GM13976 (cell line): ENCODE results near the gene BARX2.

ENCODE experiments used
- DNase-seq: peaks from one replicate; pipeline ENCODE4 v3.0.0; 2012; ENCODE audit warnings: low spot score
- in situ Hi-C: fragments of 300-500 bp; cut with MboI; formaldehyde crosslinking; loops from one replicate; pipeline ENCODE4 v1.12.0; 2022; ENCODE audit warnings: low sequenced_read_pairs, mixed read lengths, inconsistent platforms; ENCODE audit not compliant: unreplicated experiment
- TF ChIP-seq, protein P1 (sequence below): IDR thresholded peaks from 2 replicates; pipeline ENCODE4 v1.5.1; 2012; ENCODE audit warnings: borderline replicate concordance, mild to moderate bottlenecking; ENCODE audit not compliant: insufficient read depth; ENCODE audit errors: extremely low read depth, missing control alignments, control extremely low read depth

BARX2 gene

DNA sequence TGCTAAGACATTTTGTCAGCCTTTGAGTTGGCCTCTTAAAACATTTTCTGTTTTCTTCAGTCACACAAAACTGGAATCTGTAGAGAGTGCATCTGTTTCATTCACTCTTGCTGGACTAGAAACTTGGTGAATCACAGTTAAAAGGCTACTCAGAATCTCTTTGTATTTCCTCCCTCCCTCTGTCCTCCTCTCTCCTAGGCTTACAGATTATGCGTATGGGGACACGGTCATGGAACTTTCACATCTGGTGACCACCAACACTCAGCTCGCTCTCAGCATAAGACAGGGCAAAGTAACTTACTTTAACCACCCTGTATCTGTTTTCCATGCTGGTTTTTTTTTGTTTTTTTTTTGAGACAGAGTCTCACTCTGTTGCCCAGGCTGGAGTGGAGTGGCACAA lies 50.4 kb downstream of the BARX2 start:
- no peak for DNase-seq
- TF ChIP-seq, protein P1, sequence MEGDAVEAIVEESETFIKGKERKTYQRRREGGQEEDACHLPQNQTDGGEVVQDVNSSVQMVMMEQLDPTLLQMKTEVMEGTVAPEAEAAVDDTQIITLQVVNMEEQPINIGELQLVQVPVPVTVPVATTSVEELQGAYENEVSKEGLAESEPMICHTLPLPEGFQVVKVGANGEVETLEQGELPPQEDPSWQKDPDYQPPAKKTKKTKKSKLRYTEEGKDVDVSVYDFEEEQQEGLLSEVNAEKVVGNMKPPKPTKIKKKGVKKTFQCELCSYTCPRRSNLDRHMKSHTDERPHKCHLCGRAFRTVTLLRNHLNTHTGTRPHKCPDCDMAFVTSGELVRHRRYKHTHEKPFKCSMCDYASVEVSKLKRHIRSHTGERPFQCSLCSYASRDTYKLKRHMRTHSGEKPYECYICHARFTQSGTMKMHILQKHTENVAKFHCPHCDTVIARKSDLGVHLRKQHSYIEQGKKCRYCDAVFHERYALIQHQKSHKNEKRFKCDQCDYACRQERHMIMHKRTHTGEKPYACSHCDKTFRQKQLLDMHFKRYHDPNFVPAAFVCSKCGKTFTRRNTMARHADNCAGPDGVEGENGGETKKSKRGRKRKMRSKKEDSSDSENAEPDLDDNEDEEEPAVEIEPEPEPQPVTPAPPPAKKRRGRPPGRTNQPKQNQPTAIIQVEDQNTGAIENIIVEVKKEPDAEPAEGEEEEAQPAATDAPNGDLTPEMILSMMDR: no peak
- in situ Hi-C loops: no loop called here

DNA sequence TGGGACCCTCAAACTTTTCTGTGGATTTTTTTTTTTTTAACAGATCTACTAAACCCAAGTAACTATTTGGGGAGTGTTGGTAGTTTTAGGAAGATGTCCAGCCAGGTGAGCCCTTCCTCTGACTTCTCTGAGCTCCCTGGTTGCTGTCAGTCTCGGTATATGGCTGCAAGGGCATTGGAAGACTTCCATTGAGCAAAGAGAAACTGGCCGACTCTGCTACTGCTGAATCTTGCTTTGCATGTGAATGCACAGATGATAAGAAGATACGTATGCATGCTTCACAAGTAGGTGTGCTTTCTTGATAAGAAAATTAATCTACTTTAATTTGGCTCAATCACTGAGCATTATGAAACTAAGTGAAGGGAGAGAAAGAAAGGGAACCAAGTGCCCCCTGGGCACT lies 51.1 kb downstream of the BARX2 start:
- DNase-seq: no peak
- in situ Hi-C loops: no loop called here
- TF ChIP-seq, protein P1: no peak

DNA sequence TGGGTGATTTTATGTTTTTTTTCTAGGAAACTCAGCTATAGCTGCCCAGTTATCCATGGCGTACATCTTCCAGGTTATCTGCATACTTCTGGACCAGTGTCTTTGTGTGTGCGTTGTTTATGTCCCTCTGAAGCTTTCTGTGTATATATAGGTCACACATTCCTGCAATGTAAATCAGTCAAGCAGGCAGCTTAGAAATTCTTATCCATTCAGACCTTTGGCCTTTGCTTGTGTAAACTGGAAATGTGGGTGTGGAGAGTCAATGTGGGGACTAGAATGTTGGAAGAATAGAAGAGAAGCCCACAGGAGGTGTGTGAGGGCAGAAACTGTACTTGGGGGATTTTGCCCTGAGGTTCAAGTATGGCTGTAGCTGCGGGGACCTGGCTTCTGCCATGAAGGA lies 51.7 kb downstream of the BARX2 start:
- TF ChIP-seq, protein P1: no peak
- in situ Hi-C loops: no loop called here
- no peak for DNase-seq

DNA sequence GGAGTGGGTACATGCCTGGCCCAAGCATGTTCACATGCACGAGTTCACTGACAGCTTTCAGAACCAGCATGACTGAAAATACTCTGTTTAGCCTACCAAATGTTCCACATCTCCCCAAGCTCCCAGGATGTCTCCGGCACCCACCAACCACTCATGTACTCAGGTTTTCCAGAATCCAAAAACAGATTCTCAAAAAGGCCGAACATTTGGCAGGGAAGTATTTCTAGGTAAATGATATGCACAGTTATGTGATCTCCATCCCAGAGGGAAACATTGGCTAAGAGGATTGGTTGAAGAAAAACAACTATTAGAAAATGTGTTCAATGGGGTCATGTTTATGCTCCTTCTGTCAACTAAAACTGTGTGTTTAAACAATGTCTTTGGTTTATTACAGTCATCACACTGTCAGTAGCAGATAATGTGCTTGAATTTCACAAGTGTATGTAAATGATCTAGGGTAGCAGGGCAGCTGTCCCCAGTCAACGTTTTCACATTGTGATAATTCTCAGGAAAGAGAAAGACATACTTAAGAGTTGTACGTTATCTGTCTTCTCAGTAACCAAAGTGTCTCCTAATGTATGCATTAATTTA lies 52.3 kb downstream of the BARX2 start:
- DNase-seq: no peak
- TF ChIP-seq, protein P1: no peak
- in situ Hi-C loops: no loop called here

DNA sequence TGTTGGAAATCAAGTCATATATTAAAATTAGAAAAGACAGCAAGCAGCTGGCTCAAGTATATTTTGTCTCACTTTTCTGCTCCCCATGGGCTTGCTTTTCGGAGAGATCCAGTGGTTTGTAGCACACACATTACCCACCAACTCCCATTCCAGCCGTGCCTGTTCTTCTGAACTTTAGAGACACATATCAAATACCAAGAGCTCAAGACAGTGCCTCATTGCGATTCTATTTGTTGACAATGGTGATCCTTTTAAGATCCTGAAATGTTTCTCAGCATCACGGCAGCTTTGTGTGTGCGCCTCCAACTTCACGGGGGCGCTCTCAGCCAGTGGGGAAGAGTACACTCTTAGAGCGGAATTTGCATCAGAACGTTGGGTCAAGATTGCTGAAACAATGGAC lies 52.9 kb downstream of the BARX2 start:
- in situ Hi-C loops: no loop called here
- DNase-seq: no peak
- TF ChIP-seq, protein P1: no peak

DNA sequence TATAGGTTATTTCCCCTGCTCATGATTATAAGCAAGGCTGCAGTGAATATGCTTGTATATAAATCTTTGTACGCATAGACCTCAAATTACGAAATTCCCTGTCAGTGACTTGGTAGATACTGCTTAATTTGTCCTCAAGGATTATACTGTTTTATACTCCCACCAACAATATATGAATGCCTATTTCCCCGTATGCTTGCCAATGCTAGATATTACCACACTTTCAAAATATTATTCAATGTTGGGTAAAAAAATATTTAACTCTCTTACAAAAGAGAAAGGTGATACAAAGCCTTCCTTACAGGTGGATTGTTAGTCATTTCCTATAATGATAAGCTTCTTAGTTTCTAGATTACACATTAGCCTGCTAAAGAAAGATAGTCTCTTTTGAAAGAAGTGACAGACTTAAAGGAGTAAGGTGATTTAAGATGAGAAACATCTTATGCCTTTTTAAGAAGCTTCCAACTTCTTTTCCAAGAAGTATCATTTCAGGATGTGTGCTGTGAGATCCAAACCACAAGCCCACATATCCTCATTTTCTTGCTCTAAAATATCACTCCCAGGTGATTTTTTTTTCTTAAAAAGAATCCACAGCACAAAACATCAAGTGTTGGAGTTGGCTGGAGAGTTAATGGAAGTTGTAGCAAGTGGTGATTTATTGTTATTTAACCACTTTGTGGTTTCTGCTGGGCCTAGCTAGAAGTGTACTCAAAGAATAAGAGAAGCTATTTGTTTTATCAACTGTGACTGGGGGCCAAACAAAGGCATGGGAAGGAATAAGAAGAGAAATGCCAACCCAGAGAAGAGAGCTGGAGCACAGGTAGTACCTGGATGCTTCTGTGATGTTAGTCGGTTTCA lies 59.2 kb downstream of the BARX2 start:
- DNase-seq: no peak
- in situ Hi-C loops: no loop called here
- TF ChIP-seq, protein P1: no peak
